GM19452 (cell line): ENCODE data around the gene CABP7.

Experiments used
- ATAC-seq: cut with Tn5 transposase; IDR thresholded peaks from one replicate; pipeline ENCODE4 v1.9.1; 2021; ENCODE audit not compliant: unreplicated experiment

Gene CABP7

GRCh38 chr22:29769723-29770321 is 50.0 kb downstream of the CABP7 start:
- ATAC-seq, result no peak

GRCh38 chr22:29772170-29772641 is 52.4 kb downstream of the CABP7 start:
- ATAC-seq, result no peak

GRCh38 chr22:29773233-29773632 is 53.4 kb downstream of the CABP7 start:
- ATAC-seq, result no peak

- no peak for ATAC-seq
Observed at GRCh38 chr22:29780220-29780619, 60.4 kb downstream of the CABP7 start.

- no peak for ATAC-seq
Observed at GRCh38 chr22:29780748-29781676, 61.2 kb downstream of the CABP7 start.
